HEK293 (cell line): ENCODE measurements around the gene SRRM1.

Source experiments
- BCL11B ChIP-seq: fragments of 450-650 bp; formaldehyde crosslinking; IDR thresholded peaks from 2 replicates; pipeline ENCODE4 v1.5.1; 2016; ENCODE audit warnings: low read depth, missing biosample characterization, missing genetic modification characterization
- EGR2 ChIP-seq: fragments of 450-650 bp; formaldehyde crosslinking; IDR thresholded peaks from 2 replicates; pipeline ENCODE4 v1.5.1; 2016; ENCODE audit warnings: low read depth, missing biosample characterization, missing genetic modification characterization
- GFI1B ChIP-seq: fragments of 450-650 bp; formaldehyde crosslinking; IDR thresholded peaks from 2 replicates; pipeline ENCODE4 v1.5.1; 2016; ENCODE audit warnings: missing biosample characterization, missing genetic modification characterization
- KLF17 ChIP-seq: fragments of 450-650 bp; formaldehyde crosslinking; IDR thresholded peaks from 2 replicates; pipeline ENCODE4 v1.5.1; 2016; ENCODE audit warnings: missing biosample characterization, missing genetic modification characterization
- PRDM1 ChIP-seq: fragments of 450-650 bp; formaldehyde crosslinking; IDR thresholded peaks from 2 replicates; pipeline ENCODE4; 2016; ENCODE audit warnings: missing biosample characterization, missing genetic modification characterization
- SCRT2 ChIP-seq: fragments of 450-650 bp; formaldehyde crosslinking; IDR thresholded peaks from 2 replicates; pipeline ENCODE4 v1.5.1; 2016; ENCODE audit warnings: missing biosample characterization, missing genetic modification characterization
- TCF7L2 ChIP-seq: IDR thresholded peaks from 2 replicates; pipeline ENCODE4 v1.6.1; 2011; ENCODE audit warnings: low read depth, mild to moderate bottlenecking, inconsistent platforms, low read length, moderate library complexity, borderline replicate concordance
- TRIM28 ChIP-seq: IDR thresholded peaks from 2 replicates; pipeline ENCODE4 v1.6.1; 2011; ENCODE audit warnings: low read length, control low read depth, borderline replicate concordance
- ZBTB1 ChIP-seq: fragments of 450-650 bp; formaldehyde crosslinking; IDR thresholded peaks from 2 replicates; pipeline ENCODE4 v1.5.1; 2016; ENCODE audit warnings: missing biosample characterization, missing genetic modification characterization
- ZBTB17 ChIP-seq: fragments of 450-650 bp; formaldehyde crosslinking; IDR thresholded peaks from 2 replicates; pipeline ENCODE4 v1.5.1; 2016; ENCODE audit warnings: missing biosample characterization, missing genetic modification characterization
- ZBTB20 ChIP-seq: fragments of 450-650 bp; formaldehyde crosslinking; IDR thresholded peaks from 2 replicates; pipeline ENCODE4 v1.5.1; 2016; ENCODE audit warnings: missing biosample characterization, missing genetic modification characterization
- ZBTB48 ChIP-seq: fragments of 450-650 bp; formaldehyde crosslinking; IDR thresholded peaks from 2 replicates; pipeline ENCODE4 v1.5.1; 2016; ENCODE audit warnings: missing biosample characterization, missing genetic modification characterization
- ZNF10 ChIP-seq: fragments of 450-650 bp; formaldehyde crosslinking; IDR thresholded peaks from 2 replicates; pipeline ENCODE4 v1.5.1; 2017; ENCODE audit warnings: missing biosample characterization, missing genetic modification characterization
- ZNF133 ChIP-seq: fragments of 450-650 bp; formaldehyde crosslinking; IDR thresholded peaks from 2 replicates; pipeline ENCODE4 v1.5.1; 2016; ENCODE audit warnings: missing biosample characterization, missing genetic modification characterization
- ZNF146 ChIP-seq: fragments of 450-650 bp; formaldehyde crosslinking; IDR thresholded peaks from 2 replicates; pipeline ENCODE4 v1.5.1; 2016; ENCODE audit warnings: missing biosample characterization, missing genetic modification characterization
- ZNF239 ChIP-seq: fragments of 450-650 bp; formaldehyde crosslinking; IDR thresholded peaks from 2 replicates; pipeline ENCODE4 v1.5.1; 2016; ENCODE audit warnings: missing biosample characterization, missing genetic modification characterization
- ZNF341 ChIP-seq: fragments of 450-650 bp; formaldehyde crosslinking; IDR thresholded peaks from 2 replicates; pipeline ENCODE4; 2016; ENCODE audit warnings: low read depth, missing biosample characterization, missing genetic modification characterization
- ZNF394 ChIP-seq: fragments of 450-650 bp; formaldehyde crosslinking; IDR thresholded peaks from 2 replicates; pipeline ENCODE4 v1.5.1; 2016; ENCODE audit warnings: missing biosample characterization, missing genetic modification characterization, mild to moderate bottlenecking, moderate library complexity, borderline replicate concordance
- ZNF48 ChIP-seq: fragments of 450-650 bp; formaldehyde crosslinking; IDR thresholded peaks from 2 replicates; pipeline ENCODE4 v1.5.1; 2016; ENCODE audit warnings: missing biosample characterization, missing genetic modification characterization
- ZNF513 ChIP-seq: fragments of 450-650 bp; IDR thresholded peaks from 2 replicates; pipeline ENCODE4 v1.5.1; 2018; ENCODE audit warnings: missing biosample characterization, missing genetic modification characterization
- ZNF560 ChIP-seq: fragments of 450-650 bp; formaldehyde crosslinking; IDR thresholded peaks from 2 replicates; pipeline ENCODE4 v1.5.1; 2017; ENCODE audit warnings: missing biosample characterization, missing genetic modification characterization, borderline replicate concordance
- ZNF629 ChIP-seq: fragments of 450-650 bp; formaldehyde crosslinking; IDR thresholded peaks from 2 replicates; pipeline ENCODE4 v1.5.1; 2017; ENCODE audit warnings: missing biosample characterization, missing genetic modification characterization
- ZNF654 ChIP-seq: fragments of 450-650 bp; formaldehyde crosslinking; IDR thresholded peaks from 2 replicates; pipeline ENCODE4 v1.5.1; 2016; ENCODE audit warnings: low read depth, missing biosample characterization, missing genetic modification characterization
- ZNF670 ChIP-seq: fragments of 450-650 bp; formaldehyde crosslinking; IDR thresholded peaks from 2 replicates; pipeline ENCODE4 v1.5.1; 2016; ENCODE audit warnings: missing biosample characterization, missing genetic modification characterization, low read depth
- ZNF677 ChIP-seq: fragments of 450-650 bp; IDR thresholded peaks from 2 replicates; pipeline ENCODE4 v1.5.0; 2018; ENCODE audit warnings: missing biosample characterization, mild to moderate bottlenecking, missing genetic modification characterization, moderate library complexity
- ZNF701 ChIP-seq: fragments of 450-650 bp; formaldehyde crosslinking; IDR thresholded peaks from 2 replicates; pipeline ENCODE4 v1.5.1; 2016; ENCODE audit warnings: missing biosample characterization, missing genetic modification characterization
- ZNF776 ChIP-seq: fragments of 450-650 bp; formaldehyde crosslinking; IDR thresholded peaks from 2 replicates; pipeline ENCODE4 v1.5.0; 2017; ENCODE audit warnings: missing biosample characterization, missing genetic modification characterization, borderline replicate concordance
- ZSCAN18 ChIP-seq: fragments of 450-650 bp; formaldehyde crosslinking; IDR thresholded peaks from 2 replicates; pipeline ENCODE4 v1.5.1; 2016; ENCODE audit warnings: missing biosample characterization, missing genetic modification characterization
- ZSCAN23 ChIP-seq: fragments of 450-650 bp; formaldehyde crosslinking; IDR thresholded peaks from 2 replicates; pipeline ENCODE4 v1.5.1; 2016; ENCODE audit warnings: missing biosample characterization, missing genetic modification characterization
- ZSCAN30 ChIP-seq: fragments of 450-650 bp; IDR thresholded peaks from 2 replicates; pipeline ENCODE4 v1.5.1; 2018; ENCODE audit warnings: missing biosample characterization, mild to moderate bottlenecking, missing genetic modification characterization, moderate library complexity
- ZXDB ChIP-seq: fragments of 450-650 bp; formaldehyde crosslinking; IDR thresholded peaks from 2 replicates; pipeline ENCODE4 v1.5.1; 2016; ENCODE audit warnings: missing biosample characterization, missing genetic modification characterization
- TF ChIP-seq, protein P1 (sequence below): fragments of 450-650 bp; formaldehyde crosslinking; IDR thresholded peaks from 2 replicates; pipeline ENCODE4 v1.5.1; 2017; ENCODE audit warnings: missing biosample characterization, missing genetic modification characterization
- TF ChIP-seq, protein P2 (sequence below): fragments of 450-650 bp; formaldehyde crosslinking; IDR thresholded peaks from 2 replicates; pipeline ENCODE4 v1.5.1; 2016; ENCODE audit warnings: missing biosample characterization, missing genetic modification characterization

SRRM1 gene

GRCh38 chr1:24642481-24643362 lies at the start of gene SRRM1 (continued):
- no peak for TF ChIP-seq ZNF513 (tag by site-specific recombination)
- TF ChIP-seq ZNF629 (tag by site-specific recombination), result peak; percentile 98
- peak; percentile 71; the same call in 1 of the 2 replicates for TF ChIP-seq ZSCAN23
- no peak for TF ChIP-seq ZNF239 (tag by site-specific recombination)
- peak; percentile 91 for TF ChIP-seq ZNF341 (tag by site-specific recombination)
- TF ChIP-seq ZNF776 (tag by site-specific recombination), result no peak
- peak; percentile 23; the same call in 1 of the 2 replicates for TF ChIP-seq ZNF10 (tag by site-specific recombination)
- no peak for TF ChIP-seq TCF7L2
- TF ChIP-seq KLF17 (tag by site-specific recombination), result peak; percentile 86
- no peak for TF ChIP-seq ZNF133
- TF ChIP-seq ZXDB (tag by site-specific recombination), result peak; percentile 76
- TF ChIP-seq, protein P1, sequence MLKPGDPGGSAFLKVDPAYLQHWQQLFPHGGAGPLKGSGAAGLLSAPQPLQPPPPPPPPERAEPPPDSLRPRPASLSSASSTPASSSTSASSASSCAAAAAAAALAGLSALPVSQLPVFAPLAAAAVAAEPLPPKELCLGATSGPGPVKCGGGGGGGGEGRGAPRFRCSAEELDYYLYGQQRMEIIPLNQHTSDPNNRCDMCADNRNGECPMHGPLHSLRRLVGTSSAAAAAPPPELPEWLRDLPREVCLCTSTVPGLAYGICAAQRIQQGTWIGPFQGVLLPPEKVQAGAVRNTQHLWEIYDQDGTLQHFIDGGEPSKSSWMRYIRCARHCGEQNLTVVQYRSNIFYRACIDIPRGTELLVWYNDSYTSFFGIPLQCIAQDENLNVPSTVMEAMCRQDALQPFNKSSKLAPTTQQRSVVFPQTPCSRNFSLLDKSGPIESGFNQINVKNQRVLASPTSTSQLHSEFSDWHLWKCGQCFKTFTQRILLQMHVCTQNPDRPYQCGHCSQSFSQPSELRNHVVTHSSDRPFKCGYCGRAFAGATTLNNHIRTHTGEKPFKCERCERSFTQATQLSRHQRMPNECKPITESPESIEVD (tag by site-specific recombination), result no peak
- TF ChIP-seq ZNF48 (tag by site-specific recombination), result no peak
- TF ChIP-seq ZBTB20 (tag by site-specific recombination), result peak; percentile 51; the same call in 1 of the 2 replicates
- no peak for TF ChIP-seq ZNF146
- TF ChIP-seq TRIM28, result peak; percentile 83; the same call in 1 of the 2 replicates
- TF ChIP-seq ZNF701 (tag by site-specific recombination), result no peak
- 0 out of 2 replicates have a peak, but pooled peaks have one; percentile 41 for TF ChIP-seq GFI1B (tag by site-specific recombination)
- TF ChIP-seq ZSCAN18, result no peak
- TF ChIP-seq PRDM1, result peak; percentile 80; the same call in 1 of the 2 replicates
- TF ChIP-seq EGR2 (tag by site-specific recombination), result no peak; the same call in 1 of the 2 replicates
- no peak for TF ChIP-seq ZNF560
- no peak for TF ChIP-seq ZNF654 (tag by site-specific recombination)
- no peak for TF ChIP-seq SCRT2 (tag by site-specific recombination)
- TF ChIP-seq ZNF670 (tag by site-specific recombination), result no peak
- TF ChIP-seq ZNF677 (tag by site-specific recombination), result no peak
- TF ChIP-seq ZNF394, result peak; percentile 66; the same call in 1 of the 2 replicates
- TF ChIP-seq ZBTB17 (tag by site-specific recombination), result peak; percentile 85
- TF ChIP-seq ZSCAN30 (tag by site-specific recombination), result no peak; the same call in 1 of the 2 replicates
- TF ChIP-seq, protein P2, sequence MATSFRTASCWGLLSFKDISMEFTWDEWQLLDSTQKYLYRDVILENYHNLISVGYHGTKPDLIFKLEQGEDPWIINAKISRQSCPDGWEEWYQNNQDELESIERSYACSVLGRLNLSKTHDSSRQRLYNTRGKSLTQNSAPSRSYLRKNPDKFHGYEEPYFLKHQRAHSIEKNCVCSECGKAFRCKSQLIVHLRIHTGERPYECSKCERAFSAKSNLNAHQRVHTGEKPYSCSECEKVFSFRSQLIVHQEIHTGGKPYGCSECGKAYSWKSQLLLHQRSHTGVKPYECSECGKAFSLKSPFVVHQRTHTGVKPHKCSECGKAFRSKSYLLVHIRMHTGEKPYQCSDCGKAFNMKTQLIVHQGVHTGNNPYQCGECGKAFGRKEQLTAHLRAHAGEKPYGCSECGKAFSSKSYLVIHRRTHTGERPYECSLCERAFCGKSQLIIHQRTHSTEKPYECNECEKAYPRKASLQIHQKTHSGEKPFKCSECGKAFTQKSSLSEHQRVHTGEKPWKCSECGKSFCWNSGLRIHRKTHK (tag by site-specific recombination), result no peak
- no peak for TF ChIP-seq ZBTB1 (tag by site-specific recombination)
- TF ChIP-seq ZBTB48 (tag by site-specific recombination), result no peak
- TF ChIP-seq BCL11B (tag by site-specific recombination), result no peak
